Activated CD8-positive, alpha-beta T cell treated with anti-CD3 and anti-CD28 coated beads, Interleukin-2, amount 10 ng/mL, durations not matched to agents 7 days and 5 days (primary cell): Measurements from ENCODE around the gene PCIF1. TPM values are rescaled to one million over a fixed set of nuclear protein-coding genes. Genes with fewer than 3 reads are reported as not detected.
"Not testable (repeated sequence)": the region's sequence is repeated elsewhere in the genome, so short reads cannot be mapped to it uniquely, and the experiment has no call there.

ENCODE experiments used
- ATAC-seq: fragments of 150-1000 bp; cut with Tn5 transposase; one replicate; pipeline ENCODE4 v1.10.0; 2021; ENCODE audit warnings: moderate library complexity
- CTCF ChIA-PET: fragments of 350-600 bp; sonication (Branson Sonifier 250); formaldehyde crosslinking; loops from one replicate; lab custom pipeline; 2021; ENCODE audit warnings: antibody characterized with exemption; lab: Charles Lee
- POLR2A ChIA-PET: fragments of 350-600 bp; sonication (Branson Sonifier 250); formaldehyde crosslinking; loops from one replicate; lab custom pipeline; 2021; ENCODE audit warnings: antibody characterized with exemption; lab: Charles Lee
- DNase-seq: peaks from one replicate; pipeline ENCODE4 v3.0.0-alpha.2; 2020
- H3K27ac Mint-ChIP-seq: one replicate; pipeline ENCODE4 v1.8.0; 2021; ENCODE audit warnings: mild to moderate bottlenecking, mixed read lengths
- H3K27me3 Mint-ChIP-seq: one replicate; pipeline ENCODE4 v1.8.0; 2021; ENCODE audit warnings: low read depth, mixed read lengths
- H3K36me3 Mint-ChIP-seq: one replicate; pipeline ENCODE4 v1.8.0; 2021; ENCODE audit warnings: low read depth, mixed read lengths
- H3K4me1 Mint-ChIP-seq: one replicate; pipeline ENCODE4 v1.8.0; 2021; ENCODE audit warnings: low read depth, mixed read lengths
- H3K4me3 Mint-ChIP-seq: one replicate; pipeline ENCODE4 v1.8.0; 2021; ENCODE audit warnings: mild to moderate bottlenecking, mixed read lengths
- H3K9me3 Mint-ChIP-seq: one replicate; pipeline ENCODE4 v1.8.0; 2022; ENCODE audit warnings: mixed read lengths; ENCODE audit not compliant: insufficient read depth
- total RNA-seq, 2 experiments: library from RNA; stranded (reverse); gene quantifications; one replicate each; pipeline ENCODE4 v1.2.3, GENCODE V29; 2021

Gene PCIF1
- total RNA-seq, 2 experiments from 2014 or later, result 40.3 to 41.2 TPM

DNA sequence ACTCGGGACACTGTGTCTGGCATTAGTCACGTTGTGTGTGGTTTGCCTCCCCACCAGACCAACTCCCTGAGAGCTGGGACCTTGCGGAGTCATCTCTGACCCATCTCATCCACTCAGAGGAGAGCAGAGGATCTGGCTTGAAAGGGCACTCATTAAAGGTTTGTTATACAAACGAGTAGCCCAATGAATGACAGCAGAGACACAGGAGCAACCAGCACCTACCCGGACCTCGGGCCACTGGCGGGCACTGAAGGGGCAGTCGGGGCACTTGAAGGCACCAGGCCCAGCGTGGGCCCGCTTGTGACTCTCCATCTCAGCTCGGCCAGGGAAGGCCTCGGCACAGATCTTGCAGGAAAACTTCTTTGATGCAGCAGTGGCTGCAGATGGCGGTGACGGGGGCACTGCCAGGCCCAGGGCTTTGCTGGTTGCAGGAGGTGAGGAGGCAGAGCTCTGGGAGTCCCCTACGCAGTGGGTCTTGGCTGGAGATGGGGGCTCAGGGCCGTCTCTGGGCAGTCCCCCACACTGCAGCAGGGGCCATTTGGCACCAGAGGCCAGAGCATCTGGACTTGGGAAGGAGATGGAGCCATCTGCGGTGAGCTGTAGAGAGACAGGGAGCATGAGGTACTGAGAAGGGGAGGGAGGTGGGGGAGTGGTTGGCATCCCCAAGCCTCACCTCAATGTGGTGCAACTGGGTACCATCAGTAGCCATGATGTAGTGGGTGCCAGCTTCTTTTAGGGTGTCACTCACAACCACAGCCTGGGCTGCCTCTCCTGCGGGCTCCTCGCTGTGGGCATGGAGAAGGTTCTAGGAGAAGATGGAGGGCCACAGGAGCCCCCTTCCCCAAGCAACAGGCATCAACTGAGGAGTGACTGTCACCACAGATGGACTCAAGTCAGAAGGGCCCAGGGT, 17.7 kb downstream of the PCIF1 start:
- ChIA-PET POLR2A (interaction anchor here (0.9 to 1.6 kb wide), 3 partner anchors 15 to 140 kb away, joined by 3 to 6 read pairs (median 5); partner anchors contain the start of gene UBE2C), CTCF (interaction anchor here (2.1 to 2.9 kb wide), 3 partner anchors 11 to 153 kb away, joined by 7 to 17 read pairs (median 8); no protein-coding TSS in a partner anchor)
- ATAC-seq, result no peak
- Mint-ChIP-seq H3K9me3 (no peaks in the 10 kb centered on the region), H3K27ac (peak overlapping the region; percentile 39), H3K36me3 (peaks cover 44% of the 10 kb centered on the region), H3K4me1 (no peaks in the 10 kb centered on the region), H3K4me3 (no peak overlapping the region), H3K27me3 (no peaks in the 10 kb centered on the region)
- no peak for DNase-seq

DNA sequence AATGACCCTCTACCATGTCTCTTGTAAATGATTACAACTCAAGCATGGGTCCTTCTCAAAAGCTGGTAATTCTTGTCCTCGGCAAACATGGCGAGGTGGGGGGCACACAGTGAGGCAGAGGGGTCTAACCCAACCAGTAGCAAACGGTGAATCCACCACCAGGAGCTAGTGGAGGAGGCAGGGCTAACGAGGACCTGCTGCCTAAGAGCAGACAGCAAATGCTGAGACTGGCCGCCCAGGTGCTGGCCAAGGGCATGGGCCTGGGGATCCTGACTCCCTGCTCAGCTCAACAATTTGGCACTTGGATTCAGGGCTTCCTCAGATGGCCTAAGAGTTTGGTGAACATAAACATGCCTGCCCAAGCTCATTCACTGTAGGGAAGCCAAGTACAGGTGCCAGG, 18.4 kb downstream of the PCIF1 start:
- H3K4me1 Mint-ChIP-seq, result no peaks in the 10 kb centered on the region
- ChIA-PET CTCF (interaction anchor here (0.9 to 2.9 kb wide), 4 partner anchors 10 to 154 kb away, joined by 3 to 17 read pairs (median 6); partner anchors contain the start of gene PCIF1), POLR2A (interaction anchor here (1.1 to 1.6 kb wide), 3 partner anchors 16 to 136 kb away, joined by 4 to 6 read pairs (median 5); no protein-coding TSS in a partner anchor)
- H3K4me3 Mint-ChIP-seq, result no peak overlapping the region
- ATAC-seq (no peak), DNase-seq (no peak)
- H3K36me3 Mint-ChIP-seq, result peaks cover 41% of the 10 kb centered on the region
- H3K27me3 Mint-ChIP-seq, result no peaks in the 10 kb centered on the region
- H3K9me3 Mint-ChIP-seq, result no peaks in the 10 kb centered on the region
- H3K27ac Mint-ChIP-seq, result no peak overlapping the region

DNA sequence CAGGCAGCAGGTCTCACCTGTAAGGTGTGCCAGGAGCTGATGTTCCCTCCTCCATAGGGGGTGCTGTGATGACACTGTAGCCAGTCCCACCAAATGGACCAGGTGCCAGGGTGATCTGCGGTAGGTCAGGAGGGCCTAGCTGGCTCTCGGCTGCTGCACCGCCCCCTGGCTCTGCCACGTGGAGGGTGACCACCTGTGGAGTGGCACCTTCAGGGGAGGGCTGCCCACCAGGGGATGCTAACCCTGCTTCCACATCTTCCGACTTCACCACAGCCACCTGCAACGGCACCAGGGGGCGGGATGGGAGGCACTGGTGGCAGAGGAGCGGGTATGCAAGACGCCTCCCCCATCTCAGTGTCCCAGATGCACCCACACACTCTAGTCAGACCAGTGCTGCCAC, 19.2 kb downstream of the PCIF1 start:
- no peak overlapping the region for H3K27ac Mint-ChIP-seq
- H3K27me3 Mint-ChIP-seq, result no peaks in the 10 kb centered on the region
- H3K4me3 Mint-ChIP-seq, result no peak overlapping the region
- no peaks in the 10 kb centered on the region for H3K9me3 Mint-ChIP-seq
- CTCF ChIA-PET, result interaction anchor here (0.9 to 2.9 kb wide), 4 partner anchors 9 to 154 kb away, joined by 3 to 17 read pairs (median 6); partner anchors contain the start of gene PCIF1
- POLR2A ChIA-PET, result interaction anchor here (1.1 to 1.6 kb wide), 3 partner anchors 16 to 137 kb away, joined by 4 to 6 read pairs (median 5); no protein-coding TSS in a partner anchor
- no peak for DNase-seq
- peaks cover 46% of the 10 kb centered on the region for H3K36me3 Mint-ChIP-seq
- no peaks in the 10 kb centered on the region for H3K4me1 Mint-ChIP-seq
- ATAC-seq, result no peak

GRCh38 chr20:45956326-45956725, 21.8 kb downstream of the PCIF1 start:
- H3K9me3 Mint-ChIP-seq, H3K4me3 Mint-ChIP-seq, ATAC-seq, H3K27me3 Mint-ChIP-seq, POLR2A ChIA-PET, H3K4me1 Mint-ChIP-seq, CTCF ChIA-PET, H3K27ac Mint-ChIP-seq, DNase-seq: not testable (repeated sequence)
- peaks cover 52% of the 10 kb centered on the region for H3K36me3 Mint-ChIP-seq

- no peak overlapping the region for H3K4me3 Mint-ChIP-seq
- CTCF ChIA-PET, result interaction anchor here (2.0 to 6.5 kb wide), 3 partner anchors 13 to 158 kb away, joined by 5 to 74 read pairs (median 9); partner anchors contain the start of gene PCIF1
- H3K9me3 Mint-ChIP-seq, result no peaks in the 10 kb centered on the region
- no peaks in the 10 kb centered on the region for H3K4me1 Mint-ChIP-seq
- H3K27ac Mint-ChIP-seq, result no peak overlapping the region
- no peaks in the 10 kb centered on the region for H3K27me3 Mint-ChIP-seq
- ATAC-seq (no peak), DNase-seq (no peak)
- peaks cover 50% of the 10 kb centered on the region for H3K36me3 Mint-ChIP-seq
- POLR2A ChIA-PET, result interaction anchor here (0.8 kb wide), 2 partner anchors 10 to 22 kb away, joined by 3 to 4 read pairs; no protein-coding TSS in a partner anchor
Measured at GRCh38 chr20:45957021-45957941, 22.8 kb downstream of the PCIF1 start.

GRCh38 chr20:45958593-45958992, 24.1 kb downstream of the PCIF1 start:
- H3K27ac Mint-ChIP-seq, result no peak overlapping the region
- ATAC-seq (no peak), DNase-seq (no peak)
- no peaks in the 10 kb centered on the region for H3K9me3 Mint-ChIP-seq
- H3K4me3 Mint-ChIP-seq, result no peak overlapping the region
- ChIA-PET POLR2A (interaction anchor here (0.8 kb wide), 2 partner anchors 11 to 24 kb away, joined by 3 to 4 read pairs; no protein-coding TSS in a partner anchor), CTCF (interaction anchor here (2.0 to 6.5 kb wide), 3 partner anchors 11 to 159 kb away, joined by 5 to 74 read pairs (median 9); partner anchors contain the start of gene PCIF1)
- no peaks in the 10 kb centered on the region for H3K27me3 Mint-ChIP-seq
- peaks cover 59% of the 10 kb centered on the region for H3K36me3 Mint-ChIP-seq
- H3K4me1 Mint-ChIP-seq, result peaks cover 4% of the 10 kb centered on the region

- CTCF ChIA-PET, result interaction anchor here (2.0 to 6.5 kb wide), 3 partner anchors 11 to 160 kb away, joined by 5 to 74 read pairs (median 9); partner anchors contain the start of gene PCIF1
- Mint-ChIP-seq H3K27me3 (no peaks in the 10 kb centered on the region), H3K27ac (no peak overlapping the region), H3K4me3 (no peak overlapping the region), H3K36me3 (peaks cover 59% of the 10 kb centered on the region), H3K9me3 (no peaks in the 10 kb centered on the region), H3K4me1 (peaks cover 5% of the 10 kb centered on the region)
- ATAC-seq (no peak), DNase-seq (no peak)
- POLR2A ChIA-PET, result interaction anchor here (0.7 kb wide), 1 partner anchor 10 kb away, joined by 3 read pairs; no protein-coding TSS in a partner anchor
Measured at GRCh38 chr20:45959126-45959525, 24.6 kb downstream of the PCIF1 start.

- POLR2A ChIA-PET, result interaction anchor here (1.2 to 1.4 kb wide), 2 partner anchors 13 to 26 kb away, joined by 3 to 6 read pairs; partner anchors contain the start of gene PCIF1
- no peaks in the 10 kb centered on the region for H3K27me3 Mint-ChIP-seq
- peaks cover 65% of the 10 kb centered on the region for H3K36me3 Mint-ChIP-seq
- H3K27ac Mint-ChIP-seq, result no peak overlapping the region
- H3K4me1 Mint-ChIP-seq, result peaks cover 5% of the 10 kb centered on the region
- CTCF ChIA-PET, result interaction anchor here (1.9 to 6.5 kb wide), 3 partner anchors 10 to 161 kb away, joined by 9 to 74 read pairs (median 21); no protein-coding TSS in a partner anchor
- H3K9me3 Mint-ChIP-seq, result no peaks in the 10 kb centered on the region
- no peak overlapping the region for H3K4me3 Mint-ChIP-seq
- no peak for ATAC-seq
- DNase-seq, result no peak
Measured at GRCh38 chr20:45959956-45960630, 25.6 kb downstream of the PCIF1 start.

GRCh38 chr20:45962031-45962755, 27.7 kb downstream of the PCIF1 start:
- Mint-ChIP-seq H3K4me3 (no peak overlapping the region), H3K36me3 (peaks cover 62% of the 10 kb centered on the region), H3K4me1 (peaks cover 5% of the 10 kb centered on the region), H3K9me3 (no peaks in the 10 kb centered on the region), H3K27me3 (no peaks in the 10 kb centered on the region), H3K27ac (no peak overlapping the region)
- ATAC-seq (no peak), DNase-seq (no peak)
- ChIA-PET CTCF (interaction anchor here (0.5 to 6.5 kb wide), 12 partner anchors 8 to 219 kb away, joined by 3 to 74 read pairs (median 6); partner anchors contain the start of gene PCIF1), POLR2A (interaction anchor here (0.6 to 1.3 kb wide), 2 partner anchors 8 to 9 kb away, joined by 4 to 5 read pairs; no protein-coding TSS in a partner anchor)
